Activated CD4-positive, alpha-beta T cell treated with anti-CD3 and anti-CD28 coated beads, Interleukin-2, amount 50 U/mL, for 48 hours (primary cell): ENCODE measurements around the gene HSCB.
A peak's percentile ranks its signal among the peaks of the same experiment; 100 is the strongest.
"Not testable (repeated sequence)": the region's sequence is repeated elsewhere in the genome, so short reads cannot be mapped to it uniquely, and the experiment has no call there.

Experiments
- DNase-seq, 2 experiments: peaks; one replicate each; pipeline ENCODE4 v3.0.0-alpha.2; 2020

The HSCB gene

DNA sequence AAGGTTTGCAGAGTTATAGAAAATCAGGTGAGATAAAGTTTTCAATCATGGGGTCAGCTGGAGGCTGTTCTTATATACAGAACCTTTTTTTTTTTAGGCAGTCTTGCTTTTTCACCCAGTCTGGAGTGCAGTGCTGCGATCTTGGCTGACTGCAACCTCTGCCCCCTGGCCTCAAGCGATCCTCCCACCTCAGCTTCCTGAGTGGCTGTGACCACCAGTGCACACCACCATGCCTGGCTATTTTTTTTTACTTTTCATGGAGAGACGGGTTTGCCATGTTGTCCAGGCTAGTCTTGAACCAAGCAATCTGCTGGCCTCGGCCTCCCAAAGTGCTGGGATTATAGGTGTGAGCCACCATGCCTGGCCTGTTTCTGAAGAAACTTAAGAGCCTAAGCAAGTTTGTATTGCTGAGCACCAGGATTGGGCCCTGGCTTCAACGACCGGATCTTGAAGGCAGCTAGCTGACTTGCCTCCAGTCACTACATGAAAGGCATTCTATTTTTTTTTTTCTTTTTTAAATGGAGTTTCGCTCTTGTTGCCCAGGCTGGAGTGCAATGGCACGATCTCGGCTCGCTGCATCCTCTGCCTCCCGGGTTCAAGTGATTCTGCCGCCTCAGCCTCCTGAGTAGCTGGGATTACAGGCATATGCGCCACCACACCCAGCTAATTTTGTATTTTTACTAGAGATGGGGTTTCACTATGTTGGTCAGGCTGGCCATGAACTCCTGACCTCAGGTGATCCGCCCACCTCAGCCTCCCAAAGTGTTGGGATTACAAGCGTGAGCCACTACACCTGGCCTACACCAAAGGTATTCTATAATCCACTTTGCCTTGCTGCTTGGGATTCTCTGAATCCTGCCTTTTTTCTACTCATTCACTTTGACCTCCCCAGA, 50.9 kb downstream of the HSCB start:
- DNase-seq, result no peak

DNA sequence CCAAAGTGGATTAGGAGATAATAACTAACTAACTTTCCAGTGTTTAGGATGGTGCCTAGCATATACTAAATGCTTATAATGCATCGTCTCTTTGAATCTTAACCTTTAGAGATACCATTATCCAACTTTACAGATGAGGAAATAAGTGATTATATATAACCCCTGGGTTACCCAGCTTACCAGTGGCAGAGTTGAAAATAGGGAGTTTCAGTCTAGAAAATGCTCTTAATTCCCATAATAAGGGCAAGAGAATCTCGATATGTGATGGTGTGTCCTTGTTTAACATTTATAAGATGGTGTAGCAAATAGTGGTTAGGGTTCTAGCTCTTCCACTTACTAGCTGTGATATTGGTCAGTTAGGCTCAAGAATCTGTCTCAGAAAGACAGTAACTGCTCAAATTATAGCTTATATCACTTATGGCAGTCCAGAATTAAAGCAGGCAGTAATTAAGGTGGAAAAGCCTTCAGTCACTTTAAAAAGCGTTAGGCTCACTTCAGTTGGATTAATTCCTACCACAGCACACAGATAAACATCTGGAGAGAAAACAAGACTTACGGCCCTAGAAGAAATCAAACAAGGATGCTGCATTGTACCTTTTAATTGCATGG, 52.2 kb downstream of the HSCB start:
- no peak for DNase-seq

DNA sequence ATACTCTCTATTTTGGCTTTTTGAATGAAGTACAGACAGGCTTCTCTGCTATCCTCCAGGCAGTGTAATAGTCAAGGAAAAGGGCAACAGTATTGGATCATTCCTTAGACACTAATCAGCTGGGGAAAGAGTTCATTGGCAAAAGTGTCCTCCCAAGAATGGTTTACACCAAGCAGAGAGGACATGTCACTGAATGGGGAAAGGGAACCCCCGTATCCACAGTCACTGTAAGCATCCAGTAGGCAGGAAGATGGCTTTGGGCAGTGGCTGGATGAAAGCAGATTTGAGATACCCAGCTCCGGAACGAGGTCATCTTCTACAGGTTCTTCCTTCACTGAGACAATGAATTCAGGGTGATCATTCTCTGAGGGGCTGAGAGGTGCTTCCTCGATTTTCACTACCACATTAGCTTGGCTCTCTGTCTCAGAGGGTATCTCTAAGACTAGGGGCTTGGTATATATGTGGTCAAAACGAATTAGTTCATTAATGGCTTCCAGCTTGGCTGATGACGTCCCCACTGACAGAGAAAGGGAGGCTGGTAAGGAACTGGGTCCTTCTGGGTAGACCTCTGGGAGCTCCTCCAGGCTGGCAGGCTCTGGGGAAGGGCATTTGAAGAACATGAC, 53.3 kb downstream of the HSCB start:
- no peak for DNase-seq

DNA sequence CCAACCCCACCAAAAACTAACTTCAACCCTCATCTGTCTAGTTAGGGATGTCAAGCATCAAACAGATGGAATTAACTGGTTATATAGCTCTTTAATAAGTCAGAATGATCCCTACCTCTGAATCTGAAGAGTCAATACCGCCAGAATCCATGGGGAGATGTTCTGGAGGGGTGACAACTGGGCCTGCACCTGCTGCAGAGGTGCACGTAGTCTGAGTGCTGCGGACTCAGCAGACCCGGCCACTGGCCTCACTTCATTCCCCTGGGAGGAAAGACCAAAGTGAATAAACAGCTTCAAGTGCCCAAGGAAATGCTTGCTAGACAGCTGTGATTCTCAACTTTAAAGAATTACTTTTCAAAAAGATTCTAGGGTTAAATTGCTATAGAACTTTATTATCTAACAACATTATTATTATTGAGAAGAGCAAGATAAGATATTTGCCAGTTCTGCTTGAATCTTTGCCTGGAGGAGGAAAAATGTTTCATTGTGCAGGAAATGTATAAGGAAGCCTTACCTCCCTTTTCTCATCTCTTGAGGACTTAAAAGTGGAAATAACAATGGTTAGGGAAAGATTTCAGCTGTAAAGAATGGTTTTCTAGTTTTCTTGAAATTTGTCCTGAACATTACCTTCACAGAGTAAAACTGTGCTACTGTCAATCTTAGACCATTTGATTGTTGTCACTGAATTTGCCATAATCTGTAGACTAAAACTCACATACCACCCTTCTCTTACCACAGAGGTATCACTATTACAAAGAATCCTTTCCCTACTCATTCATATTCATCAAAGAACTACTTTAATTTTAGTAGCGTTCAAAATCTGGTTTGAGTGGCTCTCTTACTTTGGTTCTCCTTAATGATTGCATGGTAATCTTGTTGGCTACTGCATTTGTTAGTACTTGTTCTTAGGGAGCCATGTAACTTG, 54.4 kb downstream of the HSCB start:
- DNase-seq, result no peak

DNA sequence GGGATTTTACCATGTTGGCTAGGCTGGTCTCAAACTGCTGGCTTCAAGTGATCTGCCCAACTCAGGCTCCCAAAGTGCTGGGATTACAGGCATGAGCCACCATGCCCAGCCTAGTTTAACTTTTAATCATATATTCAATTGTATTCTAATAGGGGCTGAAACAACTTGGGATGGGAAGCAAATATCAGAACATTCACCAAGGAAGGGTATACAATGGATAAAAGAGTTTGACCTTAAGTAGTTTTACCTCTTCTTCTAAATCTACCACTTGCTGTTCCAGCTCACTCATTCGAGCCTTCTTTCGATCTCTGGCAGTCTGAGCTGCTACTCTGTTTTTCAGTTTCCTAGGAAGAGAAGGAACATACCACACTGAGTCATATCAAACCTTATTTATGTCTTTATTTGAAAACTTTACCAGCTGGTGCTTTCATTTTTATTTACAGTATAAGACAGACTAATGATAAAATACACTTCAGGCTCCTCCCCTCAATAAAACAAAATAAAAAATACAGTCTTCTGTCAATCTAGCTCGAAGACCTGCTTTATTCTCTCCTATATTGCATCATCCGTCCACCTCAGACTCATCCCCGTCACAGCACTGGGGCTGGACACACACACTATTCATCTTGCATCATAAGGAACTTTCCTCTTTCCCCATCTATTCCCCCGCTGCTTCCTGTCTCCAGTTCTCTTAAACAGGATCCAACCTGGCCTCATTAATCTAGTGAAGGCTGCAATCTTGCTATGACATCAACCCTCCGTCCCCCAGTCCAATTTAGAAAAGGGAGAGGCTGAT, 57.2 kb downstream of the HSCB start:
- peak; percentile 32 to 43 for DNase-seq

DNA sequence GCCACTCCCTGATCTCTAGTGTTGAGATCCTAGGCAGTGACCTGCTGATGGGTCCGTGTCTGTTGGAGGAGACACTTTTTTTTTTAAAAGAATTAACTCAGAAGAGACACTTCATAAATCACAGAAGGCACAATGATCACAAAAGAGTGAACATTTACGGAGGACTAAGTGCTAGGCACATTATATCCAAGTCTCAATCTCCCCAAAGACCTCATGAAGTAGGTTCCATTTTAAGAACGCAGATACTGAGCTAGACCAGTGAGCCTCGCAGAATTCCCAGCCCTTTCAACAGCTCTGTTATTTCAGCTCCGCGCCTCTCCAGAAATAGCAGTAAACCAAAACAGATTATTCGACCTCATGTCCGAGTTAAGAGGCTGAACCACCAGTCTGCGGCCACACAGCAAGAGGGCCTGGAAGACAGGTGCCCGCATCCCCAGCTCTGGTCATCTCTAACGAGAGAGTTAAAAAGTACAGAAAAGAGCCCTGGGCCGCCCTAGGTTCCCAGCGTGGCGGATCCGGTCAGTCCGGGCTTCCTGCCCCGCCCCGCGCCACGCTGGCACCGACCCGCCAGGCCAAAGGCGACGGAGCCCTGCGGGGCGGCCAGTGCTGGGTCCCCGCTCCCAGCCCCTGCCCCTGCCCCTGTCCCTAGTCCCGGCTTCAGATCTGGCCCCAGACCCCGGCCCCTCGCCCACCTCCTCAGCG, 57.9 kb downstream of the HSCB start:
- DNase-seq, result peak; percentile 38 to 56

DNA sequence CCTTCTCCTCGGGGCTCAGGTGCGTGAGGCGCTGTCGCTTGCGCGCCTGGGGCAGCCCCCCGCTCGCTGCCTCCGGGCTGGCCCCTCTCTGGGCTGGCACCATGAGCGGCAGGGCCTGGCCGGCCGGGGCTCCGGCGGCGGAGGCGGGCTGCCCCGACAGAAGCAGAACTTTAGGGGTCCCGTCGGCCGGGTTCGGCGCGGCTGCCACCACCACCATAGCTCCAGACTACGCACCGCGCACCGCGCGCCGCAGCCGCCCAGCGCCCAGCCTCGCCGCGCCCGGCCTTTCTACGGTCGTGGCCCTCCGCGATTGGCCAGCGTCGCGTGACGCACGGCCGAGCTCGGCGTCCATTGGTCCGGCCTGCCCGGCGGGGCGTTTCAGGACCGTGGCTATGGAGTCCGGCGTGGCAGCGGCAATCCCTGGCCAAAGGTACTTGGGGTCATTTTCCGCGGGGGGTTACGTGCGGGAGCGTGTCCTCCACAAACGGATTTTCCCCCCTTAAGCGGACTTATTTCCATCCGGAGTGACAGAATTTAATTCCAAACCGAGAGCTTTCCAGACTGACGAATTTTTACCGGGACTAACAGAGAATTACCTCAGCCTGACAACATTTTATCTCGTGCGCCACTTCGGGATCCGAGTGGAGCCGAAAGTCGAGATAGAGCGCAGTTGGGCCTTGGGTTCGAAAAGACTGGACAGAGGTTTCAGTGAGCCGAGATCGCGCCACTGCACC, 58.6 kb downstream of the HSCB start, which contains the start of gene XBP1:
Gene XBP1 (minus strand): TSS at position 262 of the 734 bp plus-strand sequence.
- peak; percentile 87 to 89 for DNase-seq

DNA sequence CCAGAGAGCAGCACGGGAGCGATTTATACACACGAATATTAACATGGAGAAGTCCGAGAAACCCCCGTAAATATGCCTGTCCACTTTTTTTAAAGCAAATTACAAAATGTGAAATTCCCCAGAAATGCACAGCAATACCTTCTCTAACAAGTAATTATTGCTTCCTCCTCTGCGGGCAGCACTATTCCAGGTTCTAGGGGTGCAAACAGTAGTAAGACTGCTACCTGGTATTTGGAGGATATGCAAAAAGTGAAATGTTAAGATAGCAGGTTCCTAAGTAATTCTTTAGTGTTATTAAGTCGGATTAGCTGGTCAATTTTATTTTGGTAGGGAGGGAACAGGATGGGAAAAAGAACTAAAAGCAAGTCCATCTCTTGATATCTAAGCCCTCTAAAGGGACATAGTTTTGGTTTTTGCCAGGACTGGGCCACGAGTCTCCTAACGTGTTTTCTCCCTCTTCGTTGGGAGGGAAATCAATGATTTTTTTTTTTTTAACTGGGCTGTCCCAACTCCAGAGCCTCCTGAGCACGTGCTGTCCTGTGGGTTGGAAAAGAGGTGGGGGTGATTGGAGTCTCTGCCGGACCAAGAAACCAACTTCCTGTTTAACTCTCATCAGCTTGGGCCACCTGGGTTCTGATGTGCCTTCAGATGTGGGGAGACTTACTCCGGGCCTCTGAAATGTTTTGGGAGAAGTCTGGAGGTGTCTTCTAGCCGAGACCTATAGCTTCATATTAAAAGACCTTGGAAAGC, 60.2 kb downstream of the HSCB start:
- DNase-seq, result no peak

DNA sequence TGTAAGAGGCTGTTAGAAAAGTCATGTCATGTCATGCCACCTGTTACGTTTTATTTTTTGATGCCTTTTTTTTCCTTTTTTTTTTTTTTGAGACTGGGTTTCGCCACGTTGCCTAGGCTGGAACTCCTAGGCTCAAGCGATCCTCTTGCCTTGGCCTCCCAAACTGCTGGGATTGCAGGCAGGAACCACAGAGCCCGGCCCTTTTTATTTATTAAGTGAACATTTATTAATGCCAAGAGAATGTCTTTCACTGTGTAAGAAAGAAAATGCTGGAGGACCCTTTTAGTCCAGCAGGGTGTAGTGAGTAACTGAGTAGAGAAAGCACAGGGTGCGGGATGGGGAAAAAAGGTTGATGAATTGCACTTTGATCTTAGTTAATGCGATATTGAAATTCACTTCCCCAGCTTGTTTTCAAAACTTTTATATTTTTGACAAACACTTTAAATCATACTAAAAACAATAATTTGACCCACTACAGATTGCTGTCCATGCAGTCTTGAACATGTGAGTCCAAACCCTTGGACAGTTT, 60.8 kb downstream of the HSCB start:
- no peak for DNase-seq

DNA sequence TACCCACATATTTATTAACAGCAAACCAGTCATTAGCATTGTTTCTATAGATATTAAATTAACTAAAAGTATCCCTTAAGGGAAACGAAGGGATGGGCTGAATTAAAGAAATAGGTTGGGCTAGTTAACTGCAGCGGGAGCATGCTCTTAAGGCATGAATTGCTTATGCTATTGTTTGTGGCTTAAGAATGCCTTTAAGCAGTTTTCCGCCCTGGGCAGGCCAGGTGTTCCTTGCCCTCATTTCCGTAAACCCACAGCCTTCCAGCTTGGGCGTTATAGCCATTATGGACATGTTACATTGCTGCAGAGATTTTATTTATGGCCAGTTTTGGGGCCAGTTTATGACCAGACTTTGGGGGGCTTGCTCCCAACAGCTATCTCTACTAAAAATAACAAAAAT, 63.6 kb downstream of the HSCB start:
- not testable (repeated sequence) for DNase-seq
